GM19467 (cell line): ENCODE data around the gene FCN1.

Experiments used
- ATAC-seq: cut with Tn5 transposase; IDR thresholded peaks from one replicate; pipeline ENCODE4 v1.9.1; 2021; ENCODE audit warnings: mild to moderate bottlenecking, moderate library complexity; ENCODE audit not compliant: unreplicated experiment

Gene FCN1

GRCh38 chr9:134951994-134952393 is 34.3 kb upstream of the FCN1 start:
- ATAC-seq, result no peak

- no peak for ATAC-seq
Measured at GRCh38 chr9:134951461-134951860, 33.7 kb upstream of the FCN1 start.

- no peak for ATAC-seq
Measured at GRCh38 chr9:134950386-134951210, 32.9 kb upstream of the FCN1 start.

GRCh38 chr9:134949681-134950385 is 32.1 kb upstream of the FCN1 start:
- ATAC-seq, result no peak

- ATAC-seq, result no peak
Measured at GRCh38 chr9:134948149-134948548, 30.4 kb upstream of the FCN1 start.

- ATAC-seq, result no peak
Measured at GRCh38 chr9:134947265-134947955, 29.7 kb upstream of the FCN1 start.

GRCh38 chr9:134946663-134947062 is 29.0 kb upstream of the FCN1 start:
- ATAC-seq, result no peak

GRCh38 chr9:134945509-134946275 is 28.0 kb upstream of the FCN1 start:
- ATAC-seq, result no peak

GRCh38 chr9:134944916-134945315 is 27.2 kb upstream of the FCN1 start:
- ATAC-seq, result no peak

- ATAC-seq, result no peak
Measured at GRCh38 chr9:134944351-134944802, 26.7 kb upstream of the FCN1 start.

GRCh38 chr9:134943836-134944235 is 26.1 kb upstream of the FCN1 start:
- ATAC-seq, result no peak

- ATAC-seq, result no peak
Measured at GRCh38 chr9:134943411-134943810, 25.7 kb upstream of the FCN1 start.

- no peak for ATAC-seq
Measured at GRCh38 chr9:134942788-134943184, 25.1 kb upstream of the FCN1 start.

GRCh38 chr9:134942011-134942787 is 24.5 kb upstream of the FCN1 start:
- ATAC-seq, result no peak

- ATAC-seq, result no peak
Measured at GRCh38 chr9:134940236-134941208, 22.8 kb upstream of the FCN1 start.

GRCh38 chr9:134939836-134940235 is 22.1 kb upstream of the FCN1 start:
- ATAC-seq, result no peak

GRCh38 chr9:134939080-134939733 is 21.5 kb upstream of the FCN1 start:
- ATAC-seq, result no peak

GRCh38 chr9:134938346-134939079 is 20.8 kb upstream of the FCN1 start:
- ATAC-seq, result no peak
